ES-I3 (cell line): ENCODE data around the gene STIM2.
"Not testable (repeated sequence)": the region's sequence is repeated elsewhere in the genome, so short reads cannot be mapped to it uniquely, and the experiment has no call there.

ENCODE experiments used
- H3K36me3 ChIP-seq: 2 replicates; pipeline ENCODE4 v1.6.1; 2013; ENCODE audit warnings: mild to moderate bottlenecking, low read length, control low read depth, moderate library complexity; ENCODE audit not compliant: insufficient read depth
- H3K4me1 ChIP-seq: 2 replicates; pipeline ENCODE4 v1.6.1; 2013; ENCODE audit warnings: mild to moderate bottlenecking, control low read depth, low read length; ENCODE audit not compliant: insufficient read depth
- H3K9ac ChIP-seq: 2 replicates; pipeline ENCODE4 v1.6.1; 2013; ENCODE audit warnings: low read depth, mild to moderate bottlenecking, low read length, moderate library complexity
- H3K9me3 ChIP-seq: 2 replicates; pipeline ENCODE4 v1.6.1; 2013; ENCODE audit warnings: mild to moderate bottlenecking, low read length, moderate library complexity; ENCODE audit not compliant: control insufficient read depth, insufficient read depth

The STIM2 gene

GRCh38 chr4:26860157-26860921, at the start of gene STIM2:
TSS of gene STIM2 (plus strand) at chr4:26860841.
- 0 out of 2 replicates have a peak, but pooled peaks cover 4% of the 10 kb centered on the region for H3K4me1 ChIP-seq
- no peaks in the 10 kb centered on the region for H3K36me3 ChIP-seq
- H3K9ac ChIP-seq = peak within 1 kb of the TSS; percentile 79
- no peaks in the 10 kb centered on the region for H3K9me3 ChIP-seq

DNA sequence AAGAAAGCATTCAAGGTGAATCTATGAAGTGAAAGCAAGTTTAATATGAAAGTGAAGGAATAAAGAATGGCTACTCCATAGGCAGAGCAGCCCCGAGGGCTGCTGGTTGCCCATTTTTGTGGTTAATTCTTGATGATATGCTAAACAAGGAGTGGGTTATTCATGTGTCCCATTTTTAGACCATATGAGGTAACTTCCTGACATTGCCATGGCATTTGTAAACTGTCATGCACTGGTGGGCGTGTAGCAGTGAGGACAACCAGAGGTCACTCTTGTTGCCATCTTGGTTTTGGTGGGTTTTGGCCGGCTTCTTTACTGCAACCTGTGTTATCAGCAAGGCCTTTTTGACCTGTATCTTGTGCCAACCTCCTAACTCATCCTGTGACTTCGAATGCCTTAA, 49.1 kb upstream of the STIM2 start:
- H3K36me3 ChIP-seq, H3K9me3 ChIP-seq, H3K9ac ChIP-seq: not testable (repeated sequence)
- H3K4me1 ChIP-seq = peaks cover 12% of the 10 kb centered on the region; the same call in 1 of the 2 replicates

GRCh38 chr4:26812049-26812714, 48.5 kb upstream of the STIM2 start:
- H3K36me3 ChIP-seq = no peaks in the 10 kb centered on the region
- no peaks in the 10 kb centered on the region for H3K9me3 ChIP-seq
- no peak overlapping the region for H3K9ac ChIP-seq

GRCh38 chr4:26813698-26814097, 46.9 kb upstream of the STIM2 start:
- Histone ChIP-seq H3K36me3 (no peaks in the 10 kb centered on the region), H3K9ac (no peak overlapping the region), H3K9me3 (no peaks in the 10 kb centered on the region), H3K4me1 (peaks cover 14% of the 10 kb centered on the region; the same call in 1 of the 2 replicates)

More at GRCh38 chr4:26812049-26812714, 48.5 kb upstream of the STIM2 start:
- peaks cover 12% of the 10 kb centered on the region; the same call in 1 of the 2 replicates for H3K4me1 ChIP-seq

DNA sequence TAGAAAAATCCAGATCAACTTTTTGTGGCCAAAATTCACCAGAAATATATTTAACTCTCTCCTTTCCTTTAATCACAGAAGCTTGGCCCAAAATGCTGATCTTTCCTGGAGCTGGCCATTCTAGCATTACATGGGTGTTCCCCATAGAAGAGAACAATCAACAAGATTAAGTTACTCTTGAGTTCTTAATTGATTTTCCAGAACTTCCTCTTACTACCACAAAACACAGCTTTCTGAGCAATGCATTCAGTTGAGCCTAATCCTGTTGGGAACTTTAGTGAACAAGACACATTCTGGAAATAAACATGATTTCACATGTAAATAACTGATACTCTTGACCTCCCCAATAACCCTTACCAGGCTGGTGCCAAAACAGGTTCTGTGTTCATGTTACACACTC, 45.4 kb upstream of the STIM2 start:
- H3K9me3 ChIP-seq = no peaks in the 10 kb centered on the region; the same call in 1 of the 2 replicates
- H3K36me3 ChIP-seq = no peaks in the 10 kb centered on the region
- peaks cover 19% of the 10 kb centered on the region; the same call in 1 of the 2 replicates for H3K4me1 ChIP-seq
- H3K9ac ChIP-seq = no peak overlapping the region

GRCh38 chr4:26815706-26816105, 44.9 kb upstream of the STIM2 start:
- Histone ChIP-seq H3K36me3 (no peaks in the 10 kb centered on the region), H3K4me1 (peaks cover 19% of the 10 kb centered on the region; the same call in 1 of the 2 replicates), H3K9ac (no peak overlapping the region), H3K9me3 (no peaks in the 10 kb centered on the region; the same call in 1 of the 2 replicates)

GRCh38 chr4:26819026-26819425, 41.6 kb upstream of the STIM2 start:
- Histone ChIP-seq H3K9me3 (no peaks in the 10 kb centered on the region; the same call in 1 of the 2 replicates), H3K9ac (no peak overlapping the region), H3K4me1 (peaks cover 14% of the 10 kb centered on the region; the same call in 1 of the 2 replicates), H3K36me3 (no peaks in the 10 kb centered on the region)

DNA sequence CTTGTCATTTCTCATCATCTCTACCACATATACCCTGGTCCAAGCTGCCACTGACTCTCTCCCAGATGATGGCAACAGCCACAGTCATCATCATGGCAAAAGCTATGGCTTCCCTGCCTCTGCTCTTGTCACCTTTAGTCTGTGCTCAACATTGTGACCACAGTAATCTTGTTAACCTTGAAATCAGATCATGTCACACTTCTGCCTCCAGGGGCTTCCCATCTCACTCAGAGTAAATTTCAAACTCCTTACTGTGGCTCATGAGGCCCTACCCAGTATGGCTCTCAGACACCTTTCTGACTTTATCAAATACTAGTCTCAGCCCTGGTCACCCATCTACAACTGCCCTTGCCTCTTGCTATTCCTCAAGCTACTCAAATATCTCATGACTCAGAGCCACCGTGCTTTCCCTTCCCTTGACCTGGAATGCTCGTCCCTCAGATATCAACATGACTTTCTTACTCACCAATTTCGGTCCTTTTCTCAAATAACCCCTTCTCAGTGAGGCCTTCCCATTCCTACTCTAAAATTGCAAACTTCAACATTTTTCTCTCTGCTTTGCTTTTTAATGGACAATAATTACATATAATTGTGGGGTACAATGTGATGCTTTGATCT, 41.1 kb upstream of the STIM2 start:
- H3K4me1 ChIP-seq = peaks cover 14% of the 10 kb centered on the region; the same call in 1 of the 2 replicates
- no peak overlapping the region for H3K9ac ChIP-seq
- no peaks in the 10 kb centered on the region; the same call in 1 of the 2 replicates for H3K9me3 ChIP-seq
- H3K36me3 ChIP-seq = no peaks in the 10 kb centered on the region

DNA sequence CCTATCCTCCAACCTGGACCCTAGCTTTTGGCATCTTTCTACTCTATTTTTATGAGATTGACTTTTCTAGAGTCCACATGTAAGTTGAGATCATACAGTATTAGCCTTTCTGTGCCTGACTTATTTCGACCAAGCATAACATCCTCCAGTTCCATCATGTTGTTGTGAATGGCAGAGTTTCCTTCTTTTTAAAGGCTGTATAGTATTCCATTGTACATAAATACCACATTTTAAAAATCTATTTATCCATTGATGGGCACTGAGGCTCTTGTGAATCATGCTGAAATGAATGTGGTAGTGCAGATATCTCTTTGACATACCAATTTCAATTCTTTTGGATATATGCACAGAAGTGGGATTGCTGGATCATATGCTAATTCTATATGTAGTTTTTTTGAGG, 40.3 kb upstream of the STIM2 start:
- peaks cover 13% of the 10 kb centered on the region; the same call in 1 of the 2 replicates for H3K4me1 ChIP-seq
- H3K9me3 ChIP-seq = no peaks in the 10 kb centered on the region; the same call in 1 of the 2 replicates
- H3K9ac ChIP-seq = no peak overlapping the region
- H3K36me3 ChIP-seq = no peaks in the 10 kb centered on the region

GRCh38 chr4:26821031-26821430, 39.6 kb upstream of the STIM2 start:
- Histone ChIP-seq H3K4me1 (0 out of 2 replicates have a peak, but pooled peaks cover 7% of the 10 kb centered on the region), H3K9ac (no peak overlapping the region), H3K36me3 (no peaks in the 10 kb centered on the region), H3K9me3 (no peaks in the 10 kb centered on the region; the same call in 1 of the 2 replicates)

- Histone ChIP-seq H3K9me3 (no peaks in the 10 kb centered on the region; the same call in 1 of the 2 replicates), H3K4me1 (0 out of 2 replicates have a peak, but pooled peaks cover 7% of the 10 kb centered on the region), H3K9ac (no peak overlapping the region), H3K36me3 (no peaks in the 10 kb centered on the region)
Measured at GRCh38 chr4:26821677-26822503, 38.8 kb upstream of the STIM2 start.

DNA sequence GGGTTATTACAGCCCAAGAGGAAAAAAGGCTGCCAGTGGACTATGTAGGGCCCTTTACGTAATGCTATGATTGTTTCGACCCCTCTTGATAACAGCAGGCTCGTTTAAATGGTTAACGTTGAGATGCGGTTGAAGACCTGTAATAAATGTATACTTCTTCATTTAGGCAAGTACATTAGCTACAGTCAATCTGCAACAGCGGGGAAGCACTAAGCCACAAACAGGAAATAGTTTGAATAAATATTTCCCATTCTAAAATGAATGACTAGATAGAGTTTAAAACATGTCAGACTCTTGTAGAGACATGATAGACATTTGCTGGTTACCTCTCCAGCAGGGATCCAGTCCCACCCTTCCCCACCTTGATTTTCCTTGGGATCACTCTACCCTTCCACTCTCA, 38.1 kb upstream of the STIM2 start:
- Histone ChIP-seq H3K9ac (no peak overlapping the region), H3K36me3 (no peaks in the 10 kb centered on the region), H3K9me3 (no peaks in the 10 kb centered on the region; the same call in 1 of the 2 replicates), H3K4me1 (0 out of 2 replicates have a peak, but pooled peaks cover 7% of the 10 kb centered on the region)

DNA sequence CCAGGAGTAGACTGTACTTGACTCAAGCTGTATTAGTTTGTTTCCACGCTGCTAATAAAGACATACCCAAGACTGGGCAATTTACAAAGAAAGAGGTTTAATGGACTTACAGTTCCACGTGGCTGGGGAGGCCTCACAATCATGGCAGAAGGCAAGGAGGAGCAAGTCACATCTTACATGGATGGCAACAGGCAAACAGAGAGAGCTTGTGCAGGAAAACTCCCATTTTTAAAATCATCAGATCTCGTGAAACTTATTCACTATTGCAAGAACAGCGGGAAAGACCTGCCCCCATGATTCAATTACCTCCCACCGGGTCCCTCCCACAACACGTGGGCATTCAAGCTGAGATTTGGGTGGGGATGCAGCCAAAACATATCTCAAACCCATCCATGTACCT, 37.7 kb upstream of the STIM2 start:
- not testable (repeated sequence) for H3K9me3 ChIP-seq, H3K36me3 ChIP-seq, H3K4me1 ChIP-seq, H3K9ac ChIP-seq
